Osteocyte (in vitro differentiated cells): Measurements from ENCODE around the gene TMEM220. TPM values are rescaled to one million over a fixed set of nuclear protein-coding genes. Genes with fewer than 3 reads are reported as not detected.

Experiments used
- DNase-seq: peaks from one replicate; pipeline ENCODE4 v3.0.0; 2021; ENCODE audit warnings: mixed read lengths; ENCODE audit not compliant: unreplicated experiment; ENCODE audit errors: extremely low spot score
- H3K27ac Mint-ChIP-seq: one replicate; pipeline ENCODE4 v1.8.0; 2021; ENCODE audit warnings: mild to moderate bottlenecking, mixed read lengths; ENCODE audit not compliant: unreplicated experiment
- H3K27me3 Mint-ChIP-seq: one replicate; pipeline ENCODE4 v1.8.0; 2021; ENCODE audit warnings: mixed read lengths; ENCODE audit not compliant: unreplicated experiment
- H3K36me3 Mint-ChIP-seq: one replicate; pipeline ENCODE4 v1.8.0; 2021; ENCODE audit warnings: mixed read lengths; ENCODE audit not compliant: unreplicated experiment
- H3K4me1 Mint-ChIP-seq: one replicate; pipeline ENCODE4 v1.8.0; 2021; ENCODE audit warnings: mixed read lengths; ENCODE audit not compliant: unreplicated experiment
- H3K4me3 Mint-ChIP-seq: one replicate; pipeline ENCODE4 v1.8.0; 2021; ENCODE audit warnings: mild to moderate bottlenecking, moderate library complexity, mixed read lengths; ENCODE audit not compliant: unreplicated experiment
- H3K9me3 Mint-ChIP-seq: one replicate; pipeline ENCODE4 v1.8.0; 2021; ENCODE audit warnings: mixed read lengths; ENCODE audit not compliant: unreplicated experiment
- CTCF ChIP-seq: fragments of 200-600 bp; sonication (generic); IDR thresholded peaks from 2 replicates; pipeline ENCODE4 v1.5.0; 2021; ENCODE audit warnings: antibody characterized with exemption, mild to moderate bottlenecking, moderate library complexity
- total RNA-seq: library from RNA; stranded (reverse); gene quantifications from 2 replicates; pipeline ENCODE4 v1.2.1, GENCODE V29; 2021

TMEM220 gene
- total RNA-seq, 1 donor from 2014 or later = 6.8 TPM

- no peak for TF ChIP-seq CTCF
- H3K9me3 Mint-ChIP-seq = peaks cover 20% of the 10 kb centered on the region
- H3K4me1 Mint-ChIP-seq = no peaks in the 10 kb centered on the region
- no peak for DNase-seq
- no peak overlapping the region for H3K27ac Mint-ChIP-seq
- no peaks in the 10 kb centered on the region for H3K27me3 Mint-ChIP-seq
- no peak overlapping the region for H3K4me3 Mint-ChIP-seq
- no peaks in the 10 kb centered on the region for H3K36me3 Mint-ChIP-seq
These were observed 46.0 kb upstream of the TMEM220 start for GRCh38 chr17:10775740-10776356.

GRCh38 chr17:10775058-10775457, 45.2 kb upstream of the TMEM220 start:
- Mint-ChIP-seq H3K4me1 (no peaks in the 10 kb centered on the region), H3K27ac (no peak overlapping the region), H3K27me3 (no peaks in the 10 kb centered on the region), H3K9me3 (peaks cover 20% of the 10 kb centered on the region), H3K36me3 (no peaks in the 10 kb centered on the region), H3K4me3 (no peak overlapping the region)
- TF ChIP-seq CTCF = no peak
- no peak for DNase-seq

- Mint-ChIP-seq H3K4me3 (no peak overlapping the region), H3K27me3 (no peaks in the 10 kb centered on the region), H3K36me3 (no peaks in the 10 kb centered on the region), H3K9me3 (peaks cover 20% of the 10 kb centered on the region), H3K27ac (no peak overlapping the region), H3K4me1 (no peaks in the 10 kb centered on the region)
- no peak for TF ChIP-seq CTCF
- no peak for DNase-seq
These were observed 43.6 kb upstream of the TMEM220 start for GRCh38 chr17:10773391-10773790.

GRCh38 chr17:10772425-10773380, 42.9 kb upstream of the TMEM220 start:
- peak; percentile 48 for TF ChIP-seq CTCF
- no peaks in the 10 kb centered on the region for H3K36me3 Mint-ChIP-seq
- H3K4me3 Mint-ChIP-seq = no peak overlapping the region
- H3K9me3 Mint-ChIP-seq = peaks cover 20% of the 10 kb centered on the region
- H3K4me1 Mint-ChIP-seq = no peaks in the 10 kb centered on the region
- DNase-seq = no peak
- no peaks in the 10 kb centered on the region for H3K27me3 Mint-ChIP-seq
- H3K27ac Mint-ChIP-seq = no peak overlapping the region

GRCh38 chr17:10771148-10771547, 41.3 kb upstream of the TMEM220 start:
- Mint-ChIP-seq H3K4me3 (no peak overlapping the region), H3K27me3 (no peaks in the 10 kb centered on the region), H3K27ac (no peak overlapping the region), H3K9me3 (peaks cover 20% of the 10 kb centered on the region), H3K4me1 (no peaks in the 10 kb centered on the region), H3K36me3 (no peaks in the 10 kb centered on the region)
- no peak for DNase-seq
- TF ChIP-seq CTCF = no peak
